ENCODE measurements around the gene EPB41L4B.
"Not testable (repeated sequence)": the region's sequence is repeated elsewhere in the genome, so short reads cannot be mapped to it uniquely, and the experiment has no call there.

The EPB41L4B gene

GRCh38 chr9:109133533-109133932 lies 187.3 kb downstream of the EPB41L4B start:
- H3K27me3 ChIP-seq (ENCODE audit: insufficient read depth, low read length): no peaks in the 10 kb centered on the region
- no peak overlapping the region for H3K4me2 ChIP-seq (ENCODE audit: low read length)
- H3K9me3 ChIP-seq (ENCODE audit: low read length): no peaks in the 10 kb centered on the region
- no peak overlapping the region for H3K9ac ChIP-seq (ENCODE audit: low read length)
- H3K79me2 ChIP-seq (ENCODE audit: insufficient read depth, low read length): no peaks in the 10 kb centered on the region
- no peaks in the 10 kb centered on the region for H3K36me3 ChIP-seq (ENCODE audit: insufficient read depth, low read length)
- H3K4me1 ChIP-seq (ENCODE audit: insufficient read depth, low read length, severe bottlenecking): no peaks in the 10 kb centered on the region
- no peaks in the 10 kb centered on the region for H3F3A ChIP-seq (ENCODE audit: insufficient read depth, low read length)
- TF ChIP-seq EZH2 (IDR thresholded peaks at IDR 0.05; ENCODE audit: borderline replicate concordance, low read length) (no peak), CTCF (IDR thresholded peaks at IDR 0.05; ENCODE audit: low read length) (no peak)
- no peak overlapping the region for H3K27ac ChIP-seq (ENCODE audit: low read depth, low read length, poor library complexity, severe bottlenecking)
- H4K20me1 ChIP-seq (ENCODE audit: insufficient read depth, low read length): no peaks in the 10 kb centered on the region
- H2AFZ ChIP-seq (ENCODE audit: low read length): no peak overlapping the region
- no peak overlapping the region for H3K4me3 ChIP-seq (ENCODE audit: low read depth, low read length, poor library complexity, severe bottlenecking)
- H3K9me2 ChIP-seq (ENCODE audit: low read depth, low read length): no peaks in the 10 kb centered on the region

- Histone ChIP-seq H4K20me1 (ENCODE audit: insufficient read depth, low read length) (no peaks in the 10 kb centered on the region), H3K9me3 (ENCODE audit: low read length) (no peaks in the 10 kb centered on the region), H3K27ac (ENCODE audit: low read depth, low read length, poor library complexity, severe bottlenecking) (no peak overlapping the region), H3K9ac (ENCODE audit: low read length) (no peak overlapping the region), H2AFZ (ENCODE audit: low read length) (no peak overlapping the region), H3K4me3 (ENCODE audit: low read depth, low read length, poor library complexity, severe bottlenecking) (no peak overlapping the region), H3K79me2 (ENCODE audit: insufficient read depth, low read length) (no peaks in the 10 kb centered on the region), H3K4me2 (ENCODE audit: low read length) (no peak overlapping the region), H3K36me3 (ENCODE audit: insufficient read depth, low read length) (no peaks in the 10 kb centered on the region), H3K4me1 (ENCODE audit: insufficient read depth, low read length, severe bottlenecking) (no peaks in the 10 kb centered on the region), H3F3A (ENCODE audit: insufficient read depth, low read length) (no peaks in the 10 kb centered on the region), H3K9me2 (ENCODE audit: low read depth, low read length) (no peaks in the 10 kb centered on the region), H3K27me3 (ENCODE audit: insufficient read depth, low read length) (no peaks in the 10 kb centered on the region)
- TF ChIP-seq EZH2 (IDR thresholded peaks at IDR 0.05; ENCODE audit: borderline replicate concordance, low read length) (no peak), CTCF (IDR thresholded peaks at IDR 0.05; ENCODE audit: low read length) (no peak; the same call in 1 of the 2 replicates)
Observed at GRCh38 chr9:109132567-109133021, 188.3 kb downstream of the EPB41L4B start.

GRCh38 chr9:109129470-109130197 lies 191.2 kb downstream of the EPB41L4B start:
- Histone ChIP-seq H3K4me2 (ENCODE audit: low read length) (no peak overlapping the region), H3F3A (ENCODE audit: insufficient read depth, low read length) (no peaks in the 10 kb centered on the region)

GRCh38 chr9:109126671-109127070 lies 194.2 kb downstream of the EPB41L4B start:
- H4K20me1 ChIP-seq (ENCODE audit: insufficient read depth, low read length); H2AFZ ChIP-seq (ENCODE audit: low read length); H3K79me2 ChIP-seq (ENCODE audit: insufficient read depth, low read length); H3K4me1 ChIP-seq (ENCODE audit: insufficient read depth, low read length, severe bottlenecking); H3K27ac ChIP-seq (ENCODE audit: low read depth, low read length, poor library complexity, severe bottlenecking); H3K9me3 ChIP-seq (ENCODE audit: low read length); H3K36me3 ChIP-seq (ENCODE audit: insufficient read depth, low read length); H3F3A ChIP-seq (ENCODE audit: insufficient read depth, low read length); H3K9me2 ChIP-seq (ENCODE audit: low read depth, low read length); H3K4me2 ChIP-seq (ENCODE audit: low read length); H3K27me3 ChIP-seq (ENCODE audit: insufficient read depth, low read length); H3K4me3 ChIP-seq (ENCODE audit: low read depth, low read length, poor library complexity, severe bottlenecking); H3K9ac ChIP-seq (ENCODE audit: low read length): not testable (repeated sequence)

More at GRCh38 chr9:109129470-109130197, 191.2 kb downstream of the EPB41L4B start:
- Histone ChIP-seq H2AFZ (ENCODE audit: low read length) (no peak overlapping the region), H3K27ac (ENCODE audit: low read depth, low read length, poor library complexity, severe bottlenecking) (no peak overlapping the region), H3K9me2 (ENCODE audit: low read depth, low read length) (no peaks in the 10 kb centered on the region), H3K36me3 (ENCODE audit: insufficient read depth, low read length) (no peaks in the 10 kb centered on the region), H3K4me1 (ENCODE audit: insufficient read depth, low read length, severe bottlenecking) (no peaks in the 10 kb centered on the region), H3K9ac (ENCODE audit: low read length) (no peak overlapping the region), H3K79me2 (ENCODE audit: insufficient read depth, low read length) (no peaks in the 10 kb centered on the region), H4K20me1 (ENCODE audit: insufficient read depth, low read length) (no peaks in the 10 kb centered on the region), H3K27me3 (ENCODE audit: insufficient read depth, low read length) (no peaks in the 10 kb centered on the region), H3K9me3 (ENCODE audit: low read length) (no peaks in the 10 kb centered on the region), H3K4me3 (ENCODE audit: low read depth, low read length, poor library complexity, severe bottlenecking) (no peak overlapping the region)
- no peak for TF ChIP-seq EZH2 (IDR thresholded peaks at IDR 0.05; ENCODE audit: borderline replicate concordance, low read length)

Measured in OCI-LY1 (cell line).